NCI-H1105 treated with DMSO at 0.1 percent for 48 hours (cell line): ENCODE measurements around the gene ZBTB34.

ENCODE experiments used
- DNase-seq: peaks from one replicate; lab custom pipeline; 2025; lab: John Stamatoyannopoulos, UW

Gene ZBTB34

GRCh38 chr9:126842977-126843799 lies 17.3 kb upstream of the ZBTB34 start:
- DNase-seq, result no peak

DNA sequence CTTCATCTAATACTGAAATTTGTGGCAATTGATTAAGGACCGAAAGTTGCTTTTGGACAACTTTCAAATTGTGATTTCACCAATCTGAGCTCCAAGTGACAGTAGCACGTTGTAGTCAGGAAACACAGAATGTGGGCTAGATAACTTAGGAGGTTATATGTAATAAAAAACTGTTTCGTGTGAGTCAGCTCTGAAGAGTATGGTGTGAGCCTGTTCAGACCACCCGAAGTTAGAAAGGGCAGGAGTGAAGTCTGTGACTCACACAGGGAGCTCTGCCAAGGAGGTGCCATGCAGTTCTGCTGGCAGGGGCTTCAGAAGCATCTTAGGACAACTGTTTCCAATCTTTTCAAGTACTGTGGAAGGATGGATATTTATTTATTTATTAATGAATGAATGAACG lies 16.4 kb upstream of the ZBTB34 start:
- DNase-seq, result no peak

- no peak for DNase-seq
These were observed 13.4 kb upstream of the ZBTB34 start for GRCh38 chr9:126847051-126847450.

DNA sequence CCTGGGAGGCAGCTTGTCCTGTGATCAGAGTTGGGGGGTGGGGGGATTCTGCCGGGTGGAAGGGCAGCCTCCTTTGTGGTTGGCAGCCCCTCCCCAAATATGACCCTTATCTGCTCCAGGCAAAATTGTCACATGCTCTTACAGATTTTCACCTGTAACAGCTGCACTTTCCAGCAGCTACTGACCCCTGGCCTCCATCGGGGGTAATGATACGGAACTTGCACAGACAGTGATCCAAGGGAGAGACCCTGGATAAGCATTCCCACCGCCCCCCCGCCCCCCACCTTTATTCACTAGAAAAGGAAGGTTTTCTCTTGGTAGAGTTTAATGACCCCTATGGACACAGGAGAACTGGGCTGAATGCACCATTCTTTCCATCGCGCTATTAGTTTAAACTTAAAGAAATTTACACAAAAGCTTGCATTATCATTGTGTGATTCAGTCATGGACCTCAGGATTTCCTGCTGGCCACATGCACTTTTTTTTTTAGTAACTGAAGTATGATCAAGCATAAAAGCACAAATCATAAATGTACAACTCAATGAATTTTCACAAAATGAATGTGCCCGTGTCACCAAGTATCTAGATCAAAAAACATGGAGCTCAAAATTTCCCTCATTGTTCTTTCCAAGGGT lies 10.7 kb upstream of the ZBTB34 start:
- DNase-seq, result no peak

GRCh38 chr9:126851286-126851880 lies 9.1 kb upstream of the ZBTB34 start:
- DNase-seq, result no peak

DNA sequence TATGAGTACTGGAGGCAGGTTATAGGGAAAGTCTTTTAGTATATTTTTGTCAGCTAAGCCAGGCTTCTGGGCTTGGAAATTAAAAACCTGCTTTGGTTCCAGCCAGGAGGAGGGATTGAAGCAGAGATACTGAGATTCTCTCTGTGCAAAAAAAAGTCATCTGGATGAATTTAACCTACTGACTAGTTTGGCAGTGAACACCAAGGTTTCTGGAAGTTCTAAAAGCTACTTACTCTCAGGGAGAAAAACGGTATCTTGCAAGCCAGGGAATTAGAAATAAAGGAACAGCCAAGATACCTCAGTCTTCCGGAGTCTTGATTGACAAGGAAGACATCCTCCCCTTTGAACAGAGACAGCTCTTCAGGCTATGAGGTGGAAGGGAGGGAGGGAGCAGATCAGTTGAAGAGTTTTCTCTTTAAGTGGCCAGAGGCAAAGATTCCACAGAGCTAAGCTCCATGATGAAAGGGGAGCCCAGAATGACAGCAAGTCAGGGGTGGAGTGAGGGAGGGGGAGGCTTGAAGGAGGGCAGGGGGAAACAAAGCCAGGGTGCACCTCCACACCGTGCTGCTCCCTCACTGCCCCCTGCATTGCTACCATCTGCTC lies 8.3 kb upstream of the ZBTB34 start:
- no peak for DNase-seq

DNA sequence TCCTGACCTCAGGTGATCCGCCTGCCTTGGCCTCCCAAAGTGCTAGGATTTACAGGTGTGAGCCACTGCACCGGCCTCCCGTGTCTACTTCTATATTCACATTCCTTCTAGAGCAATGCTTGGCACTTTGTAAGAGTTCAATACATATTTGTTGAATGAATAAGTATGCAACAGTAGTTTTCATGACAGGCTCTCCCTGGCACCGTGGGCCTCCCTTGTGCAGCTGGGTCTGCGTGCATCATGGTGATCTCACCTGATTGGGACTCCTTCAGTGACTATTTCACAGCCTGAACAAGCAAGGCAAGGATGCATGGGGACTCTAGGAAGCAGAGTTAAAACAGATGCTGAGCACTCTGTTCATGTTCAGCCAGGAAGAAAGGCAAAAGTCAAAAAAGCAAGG lies 6.8 kb upstream of the ZBTB34 start:
- no peak for DNase-seq

- no peak for DNase-seq
These were observed 5.7 kb upstream of the ZBTB34 start for GRCh38 chr9:126854734-126855133.

GRCh38 chr9:126856326-126856877 lies 4.0 kb upstream of the ZBTB34 start:
- peak; percentile 52 for DNase-seq

DNA sequence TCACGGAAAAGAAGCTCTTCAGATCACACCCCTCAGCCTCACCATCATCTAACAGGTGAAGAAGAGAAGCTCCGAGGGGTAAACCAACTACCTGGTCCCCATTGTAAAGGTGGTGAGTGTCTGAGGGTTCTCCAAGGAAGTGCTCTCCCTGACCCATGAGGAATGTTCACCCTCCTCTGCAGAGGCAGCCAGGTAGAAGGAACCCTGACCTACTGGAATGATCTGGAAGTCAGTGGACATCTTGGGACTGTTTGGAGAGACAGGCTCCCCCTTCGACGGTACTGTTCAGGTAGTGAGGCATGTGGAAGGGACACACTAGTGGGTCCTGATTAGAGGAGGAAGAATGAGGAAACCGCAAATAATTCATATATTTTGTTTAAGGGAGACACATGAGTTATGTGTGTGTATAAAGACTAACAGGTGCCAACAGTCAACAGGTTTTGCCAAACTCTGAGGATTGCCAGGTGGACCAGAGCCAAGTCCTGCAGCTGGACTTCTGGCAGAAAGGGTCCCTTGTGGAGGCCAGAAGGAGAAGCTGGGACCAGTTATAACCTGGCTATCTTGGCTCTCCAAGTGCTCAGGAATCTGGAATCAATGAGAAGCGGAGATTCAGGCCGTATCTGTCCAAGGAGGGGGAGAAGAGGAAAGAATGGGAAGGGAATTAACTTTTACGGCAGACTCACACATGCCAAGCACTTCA lies 3.0 kb upstream of the ZBTB34 start:
- DNase-seq, result peak; percentile 39

- no peak for DNase-seq
These were observed 1.3 kb upstream of the ZBTB34 start for GRCh38 chr9:126859111-126859510.

DNA sequence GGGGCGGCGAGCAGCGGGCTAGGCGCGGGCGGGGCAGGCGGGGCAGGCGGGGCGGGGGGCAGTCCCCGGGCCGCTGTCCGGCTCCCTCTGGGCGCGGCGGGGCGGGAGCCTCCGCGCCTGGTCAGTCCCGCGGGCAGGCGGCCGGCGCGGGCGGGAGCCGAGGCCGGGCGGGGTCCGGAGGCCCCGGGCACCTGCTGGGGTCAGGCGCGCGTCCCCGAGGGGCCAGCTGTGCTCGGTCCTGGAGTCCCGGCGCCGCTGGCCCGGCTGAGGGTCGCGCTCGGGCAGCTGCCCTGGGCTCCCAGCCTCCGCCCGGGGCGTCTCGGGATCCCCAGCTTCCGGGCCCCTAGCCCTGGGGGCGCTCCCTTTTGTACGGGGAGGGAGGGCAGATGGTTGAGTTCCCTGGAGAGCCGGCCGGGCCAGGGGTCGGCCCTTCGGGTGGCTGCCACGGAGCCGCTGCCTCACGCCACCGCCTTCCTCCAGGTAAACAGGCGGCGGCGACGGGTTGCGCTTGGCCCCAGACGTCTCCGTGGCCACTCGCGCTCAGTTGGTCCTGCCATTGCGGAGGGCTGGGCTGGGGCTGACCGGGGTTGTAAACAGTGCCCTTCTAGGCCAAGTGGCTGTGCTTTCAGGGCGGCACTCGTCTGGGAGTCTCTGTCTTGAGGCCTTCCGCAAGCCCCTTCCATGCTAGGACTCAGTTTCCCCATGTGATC lies 473 bp downstream of the ZBTB34 start:
- DNase-seq, result no peak

DNA sequence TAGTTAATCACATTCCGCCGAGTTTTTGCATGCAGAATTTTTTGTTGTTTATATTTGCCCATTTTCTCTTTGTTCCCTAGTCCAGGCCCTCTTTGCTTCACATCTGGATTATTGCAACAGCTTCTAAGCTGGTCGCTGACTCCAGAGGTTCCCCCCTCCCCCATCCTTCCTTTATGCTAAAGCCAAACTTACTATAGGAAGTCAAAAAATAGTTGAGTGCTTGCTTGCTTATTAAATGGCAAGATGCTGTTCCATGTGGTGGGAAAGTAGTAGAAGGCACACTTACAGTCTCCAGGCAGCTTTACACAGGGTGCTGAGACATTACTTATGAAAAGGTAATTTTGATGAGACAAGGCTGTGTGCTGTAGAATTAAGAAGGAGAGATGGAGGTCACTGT lies 1.3 kb downstream of the ZBTB34 start:
- DNase-seq, result no peak

GRCh38 chr9:126862104-126862761 lies 1.8 kb downstream of the ZBTB34 start:
- DNase-seq, result no peak

DNA sequence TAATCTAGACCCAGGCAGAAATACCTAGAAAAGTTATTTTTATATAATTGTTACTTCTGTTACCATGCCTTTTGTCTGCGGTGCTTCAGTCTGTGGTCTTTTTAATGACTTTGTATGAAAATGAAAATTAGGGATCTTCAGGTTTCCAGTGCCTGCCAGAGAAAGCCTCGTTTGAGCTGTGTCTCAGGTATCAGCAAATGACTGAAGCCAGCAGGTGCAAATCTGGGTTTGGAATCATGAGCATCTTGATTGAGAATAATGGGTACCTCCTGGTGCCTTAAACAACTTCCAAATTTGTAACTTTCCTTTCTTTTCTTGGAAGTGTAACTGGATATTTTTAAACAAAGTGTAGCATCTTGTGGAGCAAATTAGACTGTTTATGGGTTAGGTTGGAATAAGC lies 4.3 kb downstream of the ZBTB34 start:
- no peak for DNase-seq

- no peak for DNase-seq
These were observed 8.9 kb downstream of the ZBTB34 start for GRCh38 chr9:126869368-126869767.

DNA sequence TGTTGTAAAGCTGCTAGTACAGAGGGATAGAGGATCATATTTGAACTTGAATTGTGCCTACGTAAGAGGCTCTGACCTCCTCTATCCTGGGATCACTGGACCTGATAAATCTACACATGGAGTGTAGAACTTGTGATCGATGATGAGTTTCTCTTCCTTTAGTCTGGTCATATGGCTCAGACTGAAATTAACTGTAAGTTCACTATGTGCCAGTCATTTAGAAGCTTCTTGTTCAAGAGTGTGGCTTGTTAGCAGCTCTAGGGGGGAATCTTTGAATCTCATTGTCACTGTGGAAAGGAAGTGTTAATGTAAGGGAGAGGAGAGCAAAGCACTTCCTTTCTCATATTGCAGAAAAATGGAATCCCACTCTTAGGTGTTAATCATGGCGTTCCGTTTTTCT lies 12.1 kb downstream of the ZBTB34 start:
- no peak for DNase-seq

DNA sequence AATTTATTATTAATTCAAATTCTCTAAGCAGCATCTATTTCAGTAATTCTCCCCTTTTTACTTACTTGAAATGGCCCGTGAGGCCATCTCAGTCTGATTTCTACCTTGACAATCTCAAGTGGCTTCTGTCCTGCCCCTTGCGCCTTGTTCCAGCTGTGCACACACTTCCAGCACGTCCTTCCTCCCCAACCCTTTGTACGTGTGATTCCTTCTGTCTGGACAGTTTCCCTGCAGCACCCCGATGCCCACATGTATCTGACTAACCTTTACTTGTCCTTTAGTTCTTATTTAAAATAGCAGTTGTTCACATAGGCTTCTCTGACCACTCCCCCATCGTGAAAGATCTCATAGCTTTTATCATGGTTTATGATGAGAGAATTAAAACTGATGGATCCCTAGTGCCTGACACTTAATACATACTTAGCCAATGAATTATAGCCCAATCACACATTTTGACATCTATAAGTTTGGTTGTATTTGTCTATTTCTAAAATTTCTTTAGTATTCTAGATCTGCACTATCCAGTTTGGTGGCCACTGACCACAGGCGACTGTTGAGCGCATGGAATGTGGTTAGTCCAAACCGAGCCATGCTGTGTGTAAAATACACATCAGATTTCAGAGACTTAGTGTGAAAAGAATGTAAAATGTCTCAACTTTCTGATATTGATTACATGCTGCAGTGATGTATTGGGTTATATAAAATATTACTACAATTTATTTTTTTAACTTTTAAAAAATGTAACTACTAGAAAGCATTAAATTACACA lies 14.3 kb downstream of the ZBTB34 start:
- no peak for DNase-seq

- no peak for DNase-seq
These were observed 15.5 kb downstream of the ZBTB34 start for GRCh38 chr9:126875756-126876510.
